Glutamatergic neuron (in vitro differentiated cells): ENCODE data around the gene VWA7. TPM values are rescaled to one million over a fixed set of nuclear protein-coding genes. Genes with fewer than 3 reads are reported as not detected.

ENCODE experiments used
- DNase-seq: peaks from one replicate; pipeline ENCODE4 v3.0.0; 2022
- H3K27ac Mint-ChIP-seq: one replicate; pipeline ENCODE4 v1.8.0; 2020; ENCODE audit warnings: mild to moderate bottlenecking, mixed read lengths, inconsistent platforms; ENCODE audit not compliant: unreplicated experiment
- H3K27me3 Mint-ChIP-seq: one replicate; pipeline ENCODE4 v1.8.0; 2020; ENCODE audit warnings: mild to moderate bottlenecking, moderate library complexity, mixed read lengths, inconsistent platforms; ENCODE audit not compliant: unreplicated experiment
- H3K36me3 Mint-ChIP-seq: one replicate; pipeline ENCODE4 v1.8.0; 2020; ENCODE audit warnings: mild to moderate bottlenecking, mixed read lengths, inconsistent platforms; ENCODE audit not compliant: unreplicated experiment
- H3K4me1 Mint-ChIP-seq: one replicate; pipeline ENCODE4 v1.8.0; 2020; ENCODE audit warnings: mild to moderate bottlenecking, low read depth, mixed read lengths, inconsistent platforms; ENCODE audit not compliant: unreplicated experiment
- H3K4me3 Mint-ChIP-seq: one replicate; pipeline ENCODE4 v1.8.0; 2020; ENCODE audit warnings: mild to moderate bottlenecking, mixed read lengths, inconsistent platforms; ENCODE audit not compliant: unreplicated experiment
- H3K9me3 Mint-ChIP-seq: one replicate; pipeline ENCODE4 v1.8.0; 2020; ENCODE audit warnings: mild to moderate bottlenecking, moderate library complexity, mixed read lengths, inconsistent platforms; ENCODE audit not compliant: unreplicated experiment
- total RNA-seq: library from RNA; stranded (reverse); fragmentation: NEBNext Ultra II Directional; extraction: Animal tissue kit (Norgen Biotek cat#: 25700); gene quantifications from one replicate; pipeline ENCODE4 v1.2.1, GENCODE V29; 2021; ENCODE audit not compliant: unreplicated experiment
- TF ChIP-seq, protein P1 (sequence below): fragments of 200-600 bp; sonication (generic); IDR thresholded peaks from one replicate; pipeline ENCODE4 v1.5.0; 2021; ENCODE audit not compliant: partially characterized antibody, unreplicated experiment

Gene VWA7
- total RNA-seq, 1 donor from 2014 or later = 3.2 TPM

DNA sequence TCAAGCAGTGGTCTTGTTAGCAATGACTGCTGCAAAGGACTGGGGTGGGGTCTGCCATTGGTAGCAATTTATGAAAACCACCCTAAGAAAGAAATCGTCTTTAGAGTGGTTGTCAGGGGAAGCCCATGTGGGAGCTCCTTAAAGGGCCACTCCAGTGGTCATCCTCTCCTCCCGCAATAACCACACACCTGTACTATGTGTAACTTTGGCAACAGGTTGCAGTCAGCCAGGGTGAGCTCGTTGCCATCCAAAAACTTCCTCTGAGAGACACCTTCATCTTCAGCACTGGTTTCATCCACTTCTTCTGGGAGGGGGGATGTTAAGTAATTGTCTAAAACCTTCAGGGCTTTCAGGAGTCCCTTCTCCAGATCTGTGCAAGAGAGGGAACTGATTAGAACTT, 45.1 kb downstream of the VWA7 start:
- Mint-ChIP-seq H3K4me3 (peak overlapping the region; percentile 42), H3K27ac (no peak overlapping the region), H3K4me1 (peaks cover 13% of the 10 kb centered on the region)

DNA sequence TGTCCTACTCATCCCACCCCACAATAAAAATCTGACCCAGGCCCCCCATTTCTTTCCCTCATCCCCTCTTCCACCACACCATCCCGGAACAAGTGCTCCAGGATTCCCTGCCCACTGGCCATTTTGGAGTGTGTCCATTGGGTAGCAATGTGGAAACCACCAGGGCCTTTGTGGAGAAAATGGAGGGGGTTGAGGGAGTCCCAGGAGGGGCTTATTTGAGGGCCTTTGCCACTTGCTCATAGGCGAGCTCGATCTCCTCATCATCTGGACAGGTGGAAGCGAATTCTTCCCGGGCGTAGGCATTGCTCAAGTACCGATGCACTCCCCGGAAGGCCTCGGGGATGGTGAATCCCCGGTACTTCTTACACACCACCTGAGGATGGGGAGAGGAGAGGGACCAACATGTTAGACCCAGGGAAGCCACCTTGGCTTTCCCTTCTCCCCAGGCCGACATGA, 46.5 kb downstream of the VWA7 start:
- H3K36me3 Mint-ChIP-seq = peaks cover 12% of the 10 kb centered on the region
- no peak for DNase-seq
- peaks cover 17% of the 10 kb centered on the region for H3K9me3 Mint-ChIP-seq
- H3K4me1 Mint-ChIP-seq = peaks cover 10% of the 10 kb centered on the region
- peak overlapping the region; percentile 98 for H3K4me3 Mint-ChIP-seq
- peaks cover 22% of the 10 kb centered on the region for H3K27me3 Mint-ChIP-seq
- H3K27ac Mint-ChIP-seq = peak overlapping the region; percentile 96
- TF ChIP-seq, protein P1, sequence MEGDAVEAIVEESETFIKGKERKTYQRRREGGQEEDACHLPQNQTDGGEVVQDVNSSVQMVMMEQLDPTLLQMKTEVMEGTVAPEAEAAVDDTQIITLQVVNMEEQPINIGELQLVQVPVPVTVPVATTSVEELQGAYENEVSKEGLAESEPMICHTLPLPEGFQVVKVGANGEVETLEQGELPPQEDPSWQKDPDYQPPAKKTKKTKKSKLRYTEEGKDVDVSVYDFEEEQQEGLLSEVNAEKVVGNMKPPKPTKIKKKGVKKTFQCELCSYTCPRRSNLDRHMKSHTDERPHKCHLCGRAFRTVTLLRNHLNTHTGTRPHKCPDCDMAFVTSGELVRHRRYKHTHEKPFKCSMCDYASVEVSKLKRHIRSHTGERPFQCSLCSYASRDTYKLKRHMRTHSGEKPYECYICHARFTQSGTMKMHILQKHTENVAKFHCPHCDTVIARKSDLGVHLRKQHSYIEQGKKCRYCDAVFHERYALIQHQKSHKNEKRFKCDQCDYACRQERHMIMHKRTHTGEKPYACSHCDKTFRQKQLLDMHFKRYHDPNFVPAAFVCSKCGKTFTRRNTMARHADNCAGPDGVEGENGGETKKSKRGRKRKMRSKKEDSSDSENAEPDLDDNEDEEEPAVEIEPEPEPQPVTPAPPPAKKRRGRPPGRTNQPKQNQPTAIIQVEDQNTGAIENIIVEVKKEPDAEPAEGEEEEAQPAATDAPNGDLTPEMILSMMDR = no peak

More for the DNA sequence above, 45.1 kb downstream of the VWA7 start:
- no peaks in the 10 kb centered on the region for H3K36me3 Mint-ChIP-seq
- DNase-seq = no peak
- peaks cover 22% of the 10 kb centered on the region for H3K9me3 Mint-ChIP-seq
- peaks cover 19% of the 10 kb centered on the region for H3K27me3 Mint-ChIP-seq
- TF ChIP-seq, protein P1 = no peak

DNA sequence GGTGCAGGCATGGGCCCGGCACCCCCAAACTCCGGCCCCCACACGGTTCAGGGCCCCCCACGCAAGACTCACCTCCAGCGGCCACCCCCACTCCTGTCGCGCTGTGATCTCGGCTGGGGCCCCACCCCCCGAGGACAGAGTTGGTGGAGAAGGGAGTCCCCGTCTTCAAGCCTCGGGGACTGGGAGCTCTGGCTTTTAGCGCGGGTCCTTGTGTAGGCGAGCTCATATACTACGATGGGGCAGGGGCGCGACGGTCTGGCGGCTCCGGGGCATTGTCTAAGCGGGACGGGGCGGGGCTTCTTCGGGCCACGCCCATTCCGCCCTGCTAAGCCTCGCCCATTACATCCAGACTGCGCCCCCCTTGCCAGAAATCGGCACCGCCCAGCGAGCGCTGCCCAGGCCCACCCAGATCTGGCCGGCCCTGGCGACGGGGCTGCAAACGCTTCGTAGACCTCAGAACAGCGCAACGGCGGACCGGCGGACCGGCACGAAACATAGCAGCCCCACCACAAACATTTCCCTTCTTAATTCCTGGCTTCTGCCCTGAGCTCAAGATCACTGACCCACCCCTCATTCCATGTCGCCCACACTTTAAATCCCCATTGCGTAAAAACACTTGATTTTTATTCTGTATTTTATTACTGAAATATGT, 47.0 kb downstream of the VWA7 start:
- Mint-ChIP-seq H3K36me3 (peaks cover 14% of the 10 kb centered on the region), H3K27me3 (peaks cover 22% of the 10 kb centered on the region), H3K4me3 (peak overlapping the region; percentile 98), H3K27ac (peak overlapping the region; percentile 96), H3K9me3 (peaks cover 15% of the 10 kb centered on the region), H3K4me1 (peaks cover 10% of the 10 kb centered on the region)
- DNase-seq = peak; percentile 95
- TF ChIP-seq, protein P1 = no peak

DNA sequence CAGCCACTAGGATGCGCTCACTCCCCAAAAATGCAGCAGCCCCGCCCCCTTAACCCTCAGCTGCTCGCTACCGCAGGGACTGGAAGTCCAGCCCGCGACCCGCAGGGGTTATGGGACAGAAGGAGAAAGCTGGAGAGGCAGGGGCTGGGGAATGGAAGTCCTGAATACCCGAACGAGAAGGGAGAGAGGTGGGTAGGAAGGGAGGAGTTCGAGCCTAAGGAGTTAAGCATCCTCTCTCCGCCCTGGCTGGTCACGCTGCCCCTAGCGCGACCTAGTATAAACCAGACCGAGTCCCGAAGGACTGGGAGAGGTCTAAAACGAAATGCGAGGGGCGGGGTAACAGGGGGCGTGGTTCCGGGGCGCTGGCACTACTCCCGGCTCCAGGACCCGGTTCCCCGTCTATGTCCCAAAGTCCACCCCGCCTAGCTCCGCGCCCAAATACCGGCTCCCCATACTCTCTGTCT, 47.6 kb downstream of the VWA7 start:
- H3K4me1 Mint-ChIP-seq = peaks cover 10% of the 10 kb centered on the region
- H3K27me3 Mint-ChIP-seq = peaks cover 21% of the 10 kb centered on the region
- H3K4me3 Mint-ChIP-seq = peak overlapping the region; percentile 98
- H3K36me3 Mint-ChIP-seq = peaks cover 14% of the 10 kb centered on the region
- TF ChIP-seq, protein P1 = peak; percentile 66
- peaks cover 13% of the 10 kb centered on the region for H3K9me3 Mint-ChIP-seq
- DNase-seq = peak; percentile 90
- peak overlapping the region; percentile 96 for H3K27ac Mint-ChIP-seq
